Glomerular endothelial cell (primary cell): ENCODE measurements around the gene TBC1D2B. TPM values are rescaled to one million over a fixed set of nuclear protein-coding genes. Genes with fewer than 3 reads are reported as not detected.
"Not testable (repeated sequence)": the region's sequence is repeated elsewhere in the genome, so short reads cannot be mapped to it uniquely, and the experiment has no call there.

Source experiments
- DNase-seq: peaks from one replicate; pipeline ENCODE4 v3.0.0-alpha.2; 2011; ENCODE audit warnings: low read depth, low spot score; ENCODE audit errors: extremely low read depth
- total RNA-seq: library from RNA; depleted of rRNA; stranded (reverse); fragments of >200 nt; gene quantifications from 2 replicates; pipeline ENCODE4 v1.2.3, GENCODE V29; 2015

TBC1D2B gene
- total RNA-seq, 1 donor from 2014 or later, result 41.5 TPM

DNA sequence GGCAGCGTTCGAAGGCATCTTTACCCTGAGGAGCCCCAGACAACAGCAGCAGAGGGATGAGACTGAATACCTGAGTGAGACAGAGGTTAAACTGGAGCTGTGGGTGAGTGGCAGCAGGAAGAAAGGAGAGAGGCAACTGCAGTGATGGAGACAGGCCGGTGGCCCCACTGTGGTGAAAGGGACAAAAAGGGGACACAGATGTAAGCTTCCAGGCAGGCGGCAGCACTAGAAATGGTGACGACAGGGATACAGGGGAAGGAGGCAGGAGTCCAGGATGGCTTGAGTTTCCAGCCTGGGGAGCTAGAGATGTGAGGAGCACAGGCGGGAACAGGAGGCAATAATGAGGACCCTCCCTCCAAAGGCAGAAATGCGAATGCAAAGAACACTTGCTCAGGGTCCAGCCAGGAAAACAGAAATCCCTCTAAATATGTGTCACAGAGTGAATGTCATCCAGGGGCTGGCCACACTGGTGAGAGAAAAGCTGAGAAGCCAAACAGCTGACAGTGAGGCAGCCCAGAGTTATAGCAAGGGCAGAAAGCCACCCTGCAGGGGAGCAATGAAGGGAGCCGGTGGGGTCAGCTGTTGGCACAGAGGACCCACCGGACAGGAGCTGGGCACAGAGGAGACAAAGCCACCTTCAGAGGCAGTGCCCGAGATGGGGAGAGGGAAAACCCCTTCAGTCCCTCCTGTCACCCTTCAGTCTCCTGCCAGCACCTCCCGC is 70.1 kb downstream of the TBC1D2B start:
- no peak for DNase-seq

GRCh38 chr15:78006567-78007205 is 70.8 kb downstream of the TBC1D2B start:
- DNase-seq, result no peak

DNA sequence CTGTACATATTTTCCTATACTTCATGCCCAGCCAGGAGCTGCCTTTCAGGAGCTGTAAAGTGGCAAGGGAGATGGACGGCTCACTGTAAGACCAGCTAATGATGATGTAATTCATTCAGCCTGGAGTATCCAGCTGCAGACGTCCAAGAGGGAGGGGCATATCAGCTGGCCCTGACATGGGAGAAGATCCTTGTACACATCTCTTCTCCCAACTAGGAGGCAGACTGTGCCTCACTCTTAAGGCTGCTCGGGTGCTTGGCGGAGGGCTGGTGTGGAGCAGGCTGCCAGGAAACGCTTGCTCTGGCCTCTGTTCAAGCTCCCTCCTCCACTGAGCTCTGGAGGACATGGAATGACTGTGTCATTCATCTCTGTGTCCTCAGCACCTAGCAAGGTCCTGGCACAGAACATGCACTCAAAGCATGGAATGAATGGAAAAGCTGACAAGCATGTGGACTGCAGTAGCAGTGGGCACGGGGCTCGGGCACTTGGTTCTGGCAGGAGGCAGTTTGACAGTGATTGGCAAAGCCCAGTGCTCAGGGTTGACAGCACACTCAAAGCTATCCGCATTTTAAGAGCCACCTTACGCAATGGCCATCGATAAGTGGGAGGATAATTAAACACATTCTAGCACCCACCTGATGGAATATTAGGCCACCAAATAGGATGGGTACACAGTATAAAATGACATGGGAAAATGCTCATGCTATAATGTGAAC is 72.4 kb downstream of the TBC1D2B start:
- no peak for DNase-seq

DNA sequence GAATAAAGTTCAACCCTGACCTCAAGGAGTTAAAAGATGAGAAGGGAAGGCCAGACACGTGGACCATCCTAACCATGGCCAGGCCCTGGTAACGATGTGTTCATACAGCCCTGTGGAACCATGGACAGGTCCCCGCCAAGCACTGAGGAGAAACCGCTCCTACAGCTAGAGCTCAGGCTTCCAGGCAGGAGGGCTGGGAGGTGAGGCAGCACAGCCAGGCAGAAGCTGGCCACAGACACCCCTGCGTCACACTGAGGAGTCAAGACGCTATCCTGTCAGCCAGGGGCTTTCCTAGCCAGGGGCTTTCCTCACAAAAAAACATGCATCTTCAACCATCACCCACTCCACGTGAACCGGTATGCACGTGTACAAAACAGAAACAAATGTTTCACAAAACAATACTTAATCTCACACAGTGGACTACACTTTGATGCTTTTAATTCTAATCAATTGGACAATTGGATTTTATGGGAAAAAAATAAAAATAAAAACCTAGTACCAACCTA is 73.2 kb downstream of the TBC1D2B start:
- no peak for DNase-seq

- no peak for DNase-seq
Measured at GRCh38 chr15:78003539-78004008, 73.9 kb downstream of the TBC1D2B start.

DNA sequence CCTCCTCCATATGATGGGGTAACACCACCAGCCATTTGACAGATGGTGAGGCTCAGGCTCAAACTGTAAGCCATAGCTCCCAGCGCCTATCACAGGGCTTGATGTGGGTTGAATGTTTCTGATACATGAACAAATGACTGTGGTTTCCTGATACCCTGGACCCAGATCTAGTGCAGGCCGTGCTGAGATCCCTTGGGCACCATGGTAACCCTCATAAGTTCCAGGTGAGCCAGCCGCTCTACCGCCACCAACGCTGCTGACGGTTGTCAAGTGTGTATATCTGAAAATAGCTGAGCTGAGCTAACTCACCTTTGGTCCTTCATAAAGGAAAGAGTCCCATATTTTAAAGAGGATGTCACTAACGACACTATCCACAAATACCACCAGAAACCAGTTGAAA is 74.5 kb downstream of the TBC1D2B start:
- DNase-seq, result no peak

- DNase-seq, result no peak
Measured at GRCh38 chr15:78001656-78002055, 75.9 kb downstream of the TBC1D2B start.

DNA sequence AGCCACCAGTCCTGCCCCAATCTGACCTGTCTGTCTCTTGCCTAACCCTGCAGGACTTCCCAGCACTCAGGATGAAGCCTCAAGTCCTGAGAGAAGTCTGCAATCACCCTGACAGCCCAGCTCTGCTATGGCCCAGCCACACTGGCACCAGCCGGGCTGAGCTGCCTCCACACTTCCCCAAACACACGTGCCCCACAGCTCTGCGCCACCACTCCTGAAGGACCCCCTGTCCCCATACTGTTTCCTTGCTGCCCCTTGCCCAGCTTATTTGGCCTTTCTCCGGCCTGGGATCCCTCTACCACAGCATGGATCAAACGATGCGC is 76.6 kb downstream of the TBC1D2B start:
- no peak for DNase-seq

DNA sequence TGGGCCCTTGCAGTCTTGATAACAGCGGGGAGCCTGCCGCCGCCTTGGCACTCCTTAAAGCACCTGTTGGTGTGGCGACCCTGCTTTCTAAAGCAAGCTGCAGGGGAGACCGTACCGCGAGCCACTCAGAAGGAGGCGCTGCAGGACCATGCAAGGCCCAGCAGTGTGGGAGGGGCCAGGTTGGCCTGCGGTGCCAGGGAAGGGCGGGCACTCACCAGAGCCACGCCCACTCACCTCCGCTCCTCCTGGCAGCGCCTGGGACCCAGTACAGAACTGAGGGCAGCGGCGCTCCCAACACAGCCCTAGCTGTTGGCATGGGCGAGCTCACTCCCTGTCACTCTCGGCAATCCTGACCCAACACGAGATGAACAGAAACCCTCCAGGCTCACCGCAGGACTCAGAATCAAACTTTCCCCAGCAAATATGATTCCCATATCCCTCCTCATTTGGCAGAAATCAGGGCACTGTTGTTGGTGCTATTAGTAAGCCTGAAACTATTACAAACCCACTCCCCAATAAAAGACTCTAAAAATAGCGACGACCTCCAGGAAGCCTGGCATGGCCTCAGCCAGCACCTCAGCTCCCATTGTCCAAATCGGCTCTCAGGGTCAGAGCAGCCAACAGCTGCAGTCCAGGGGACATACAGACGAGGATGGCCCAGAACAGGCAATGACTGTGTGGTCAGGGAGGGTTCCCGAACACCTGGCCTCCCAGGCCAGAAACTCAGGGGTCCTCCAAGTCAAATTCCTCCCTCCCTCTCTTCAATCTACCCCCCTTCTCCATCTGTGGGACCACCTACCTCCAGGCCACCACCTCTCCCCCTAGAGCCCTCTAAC is 77.2 kb downstream of the TBC1D2B start:
- no peak for DNase-seq

DNA sequence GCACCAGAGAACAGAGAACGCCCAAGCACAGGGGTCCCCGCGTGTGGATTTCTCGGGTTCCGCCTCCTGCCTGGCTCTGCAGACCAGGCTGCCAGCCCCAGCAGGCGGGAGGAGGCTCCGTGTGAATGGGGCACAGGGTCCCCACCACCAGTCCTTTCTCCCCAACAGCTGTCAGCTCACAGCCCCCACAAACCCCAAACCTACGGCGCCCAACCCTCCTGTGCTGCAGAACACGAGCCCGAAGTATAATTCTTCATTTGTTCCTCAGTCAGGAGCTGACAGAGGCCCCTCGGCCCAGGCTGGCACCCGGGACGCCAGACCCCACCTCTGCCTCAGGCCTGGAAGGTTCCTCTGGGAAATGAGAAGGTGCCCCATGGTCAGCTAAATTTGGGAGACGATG is 78.0 kb downstream of the TBC1D2B start:
- no peak for DNase-seq

- no peak for DNase-seq
Measured at GRCh38 chr15:77998592-77998991, 78.9 kb downstream of the TBC1D2B start.

DNA sequence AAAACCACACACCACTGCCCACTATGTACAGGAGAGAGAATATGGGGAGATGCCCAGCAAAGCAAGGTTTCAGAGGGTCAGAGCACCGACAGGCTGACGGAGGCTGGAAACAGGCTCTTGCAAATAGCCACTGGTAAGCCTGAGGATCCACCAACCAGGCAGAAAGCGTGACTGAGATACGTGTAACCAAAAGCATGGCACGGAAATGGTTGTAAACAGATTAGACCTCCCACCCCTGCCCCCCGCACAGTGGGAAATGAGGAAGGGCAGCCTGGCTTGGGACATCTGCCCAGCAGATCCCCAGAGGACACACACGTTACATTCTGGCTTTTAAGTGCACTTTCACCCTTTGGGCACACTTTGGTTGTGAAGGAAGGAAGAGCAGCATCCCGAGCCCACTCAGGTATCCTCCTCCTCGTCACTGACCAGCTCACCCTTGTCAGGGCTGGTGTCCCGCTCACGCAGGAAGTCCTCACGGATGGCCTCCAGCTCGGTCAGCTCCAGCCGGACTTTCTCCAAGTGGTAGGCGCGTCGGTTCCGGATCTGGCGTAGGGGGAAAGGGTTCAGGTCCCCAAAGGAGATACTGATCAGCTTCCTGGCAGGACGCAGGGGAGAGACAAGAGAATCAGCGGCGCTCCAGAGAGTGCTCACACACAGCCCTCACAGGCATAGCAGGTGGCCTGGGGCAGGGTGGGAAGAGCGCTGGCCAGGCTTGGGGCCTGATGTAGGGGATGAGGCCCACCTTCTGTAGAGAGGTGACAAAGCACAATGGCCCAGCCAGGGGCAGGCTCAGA is 79.6 kb downstream of the TBC1D2B start:
- DNase-seq, result not testable (repeated sequence)

DNA sequence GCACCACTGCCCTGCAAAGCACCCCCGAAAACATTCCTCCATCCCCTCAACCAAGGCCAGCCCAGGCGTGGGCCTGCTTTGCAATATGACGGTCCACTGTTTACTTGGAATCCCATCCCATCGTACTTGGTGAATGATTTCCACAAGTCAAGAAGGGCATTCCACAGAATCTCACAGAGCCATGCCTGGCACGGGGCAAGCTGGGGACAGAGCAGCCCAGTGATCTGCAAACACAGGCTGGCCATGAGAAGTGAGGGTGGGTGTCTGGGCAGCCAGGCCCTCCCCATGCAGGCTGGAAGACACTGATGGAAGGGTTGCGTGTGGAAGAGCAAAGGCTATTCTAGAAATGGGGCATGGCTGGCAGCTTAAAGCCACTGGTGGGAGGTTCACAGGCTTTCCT is 80.3 kb downstream of the TBC1D2B start:
- not testable (repeated sequence) for DNase-seq

DNA sequence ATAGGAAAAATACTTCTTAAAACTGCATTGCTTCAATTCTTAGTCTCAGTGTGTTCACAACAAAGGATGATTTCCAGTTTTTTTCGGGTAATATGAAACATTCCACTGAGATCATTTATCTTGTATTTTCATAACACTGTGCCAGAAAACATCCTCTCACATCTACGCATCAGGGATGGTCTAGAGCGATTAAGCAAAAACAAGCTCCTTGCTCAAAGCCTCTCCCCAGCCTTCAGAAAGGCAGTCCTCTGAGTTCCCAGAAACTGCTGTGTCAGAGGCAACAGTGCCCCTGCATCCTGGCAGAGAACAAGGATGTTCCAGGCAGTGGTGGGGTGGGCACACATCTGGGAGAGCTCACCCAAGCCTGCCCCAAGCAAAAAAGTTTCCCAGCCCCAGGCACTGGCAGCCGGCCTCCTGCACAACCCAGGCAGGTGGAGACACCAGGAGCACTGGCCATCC is 80.8 kb downstream of the TBC1D2B start:
- not testable (repeated sequence) for DNase-seq

- not testable (repeated sequence) for DNase-seq
Measured at GRCh38 chr15:77996226-77996625, 81.3 kb downstream of the TBC1D2B start.

DNA sequence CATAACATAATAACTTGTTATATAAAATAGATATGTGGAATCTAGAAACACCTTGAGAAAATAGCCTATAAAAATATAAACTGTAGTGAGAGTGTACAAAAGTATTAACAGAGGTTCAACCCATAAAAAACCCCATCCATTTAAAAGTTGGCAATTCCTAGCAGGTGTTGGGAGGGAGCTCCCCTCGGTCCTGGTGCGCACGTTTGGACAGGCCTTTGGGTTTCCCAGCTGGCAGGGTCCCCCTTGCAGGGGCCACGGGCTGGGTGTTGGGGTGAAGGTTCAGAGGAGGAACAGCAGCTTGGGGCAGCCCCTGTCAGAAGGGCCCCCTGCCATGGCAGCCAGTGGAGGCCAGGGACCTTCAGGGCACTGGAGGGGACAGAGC is 82.0 kb downstream of the TBC1D2B start:
- DNase-seq, result not testable (repeated sequence)

- not testable (repeated sequence) for DNase-seq
Measured at GRCh38 chr15:77994893-77995536, 82.5 kb downstream of the TBC1D2B start.

DNA sequence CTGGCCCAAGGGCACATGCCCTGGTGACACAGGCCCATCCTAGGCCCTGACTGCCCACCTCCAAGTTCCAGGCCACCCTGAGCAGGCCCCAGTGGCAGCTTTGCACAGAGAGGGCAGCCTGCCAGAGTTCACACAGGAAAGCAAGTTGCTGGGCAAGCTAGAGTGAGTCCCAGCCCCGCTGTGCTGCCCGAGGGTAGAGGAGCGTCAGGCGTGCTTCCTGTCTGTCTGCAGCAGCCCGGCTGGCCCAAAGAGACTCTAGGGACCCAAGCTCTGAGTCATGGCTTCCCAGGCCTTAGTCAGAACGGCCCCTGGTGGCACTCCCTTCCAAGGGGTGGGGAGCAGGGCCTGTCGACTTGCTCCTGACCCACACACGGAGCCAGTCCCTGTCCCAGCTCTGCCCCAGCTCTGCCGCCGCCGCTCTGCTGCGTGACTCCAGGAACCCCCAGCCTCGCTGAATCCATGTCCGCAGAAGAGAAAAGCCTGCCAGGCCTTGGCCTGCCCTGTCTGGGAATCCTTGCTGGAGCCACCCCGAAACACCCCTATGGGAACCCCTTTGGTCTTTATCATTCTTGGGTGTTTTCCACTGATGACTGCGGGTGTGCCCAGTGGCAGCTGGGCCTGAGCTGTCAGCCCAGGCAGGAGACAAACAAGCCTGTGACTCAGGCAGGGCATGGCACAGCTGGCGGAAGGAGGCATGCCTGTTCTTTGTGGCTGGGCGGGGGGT is 83.4 kb downstream of the TBC1D2B start:
- peak; percentile 55 for DNase-seq
